Measurements from ENCODE around the gene SHISA6. TPM values are rescaled to one million over a fixed set of nuclear protein-coding genes. Genes with fewer than 3 reads are reported as not detected.

SHISA6 gene
- total and polyA plus RNA-seq, 2 donors (not counting 1 experiment from before 2014, with no cell fraction given): not detected

GRCh38 chr17:11487469-11487868 lies 246.5 kb downstream of the SHISA6 start:
- no peak overlapping the region for H2AFZ ChIP-seq (ENCODE audit: insufficient read depth, low read depth, low read length, poor library complexity, severe bottlenecking)
- DNase-seq (no peak), ATAC-seq (ENCODE audit: low read depth) (no peak)
- no peaks in the 10 kb centered on the region for H4K20me1 ChIP-seq (ENCODE audit: control insufficient read depth, insufficient read depth, low read length, poor library complexity, severe bottlenecking)
- H3K9ac ChIP-seq (ENCODE audit: low read length): no peak overlapping the region
- no peak overlapping the region for H3K4me3 ChIP-seq (ENCODE audit: control extremely low read depth in 1 of 5, extremely low read depth in 1 of 5, insufficient read depth in 1 of 5, low read depth in 2 of 5, low read length in 4 of 5)
- H3K27ac ChIP-seq (ENCODE audit: low read length in 2 of 2): no peak overlapping the region
- no peaks in the 10 kb centered on the region for H3K4me1 ChIP-seq (ENCODE audit: control insufficient read depth in 2 of 2, insufficient read depth in 2 of 2, low read length in 2 of 2)
- 100% methylated on average over 1 of the region's 2 CpGs for WGBS (ENCODE audit: insufficient coverage)
- Mint-ChIP-seq H3K9me3 (ENCODE audit: insufficient read depth) (no peaks in the 10 kb centered on the region), H3K4me1 (no peaks in the 10 kb centered on the region), H3K27ac (no peak overlapping the region), H3K4me3 (no peak overlapping the region), H3K27me3 (no peaks in the 10 kb centered on the region)
- ChIA-PET POLR2A (no interaction called here), CTCF (no interaction called here)
- H3K9me3 ChIP-seq (ENCODE audit: control extremely low read depth in 1 of 3, control insufficient read depth in 2 of 3, insufficient read depth in 1 of 3, low read length in 2 of 3): peaks cover 0 to 15% (median 0%) of the 10 kb centered on the region in 3 donors
- H3K36me3 ChIP-seq (replicated peaks in 1 of 2; ENCODE audit: control extremely low read depth in 1 of 2, control insufficient read depth in 1 of 2, extremely low read depth in 1 of 2, insufficient read depth in 2 of 2, low read length in 1 of 2): no peaks in the 10 kb centered on the region
- no peaks in the 10 kb centered on the region for H3K79me2 ChIP-seq (ENCODE audit: control insufficient read depth, insufficient read depth, low read length)
- intact Hi-C loops (cut with micrococcal nuclease): no loop called here
- no peak overlapping the region for H3K4me2 ChIP-seq (replicated peaks; ENCODE audit: low read depth, low read length, poor library complexity, severe bottlenecking)
- TF ChIP-seq CTCF (IDR thresholded peaks at IDR 0.05) (no peak), EZH2 (IDR thresholded peaks at IDR 0.05; ENCODE audit: borderline replicate concordance, insufficient read depth, low read depth, low read length, poor library complexity, severe bottlenecking) (no peak)
- H3K27me3 ChIP-seq (replicated peaks in 1 of 4; ENCODE audit: control extremely low read depth in 1 of 4, control insufficient read depth in 3 of 4, insufficient read depth in 4 of 4, low read length in 3 of 4): no peaks in the 10 kb centered on the region

- Histone ChIP-seq H3K79me2 (ENCODE audit: control insufficient read depth, insufficient read depth, low read length) (no peaks in the 10 kb centered on the region), H3K36me3 (replicated peaks in 1 of 2; ENCODE audit: control extremely low read depth in 1 of 2, control insufficient read depth in 1 of 2, extremely low read depth in 1 of 2, insufficient read depth in 2 of 2, low read length in 1 of 2) (no peaks in the 10 kb centered on the region), H3K27ac (ENCODE audit: low read length in 2 of 2) (no peak overlapping the region), H2AFZ (ENCODE audit: insufficient read depth, low read depth, low read length, poor library complexity, severe bottlenecking) (no peak overlapping the region), H3K4me2 (replicated peaks; ENCODE audit: low read depth, low read length, poor library complexity, severe bottlenecking) (no peak overlapping the region), H3K4me1 (ENCODE audit: control insufficient read depth in 2 of 2, insufficient read depth in 2 of 2, low read length in 2 of 2) (no peaks in the 10 kb centered on the region), H3K9me3 (ENCODE audit: control extremely low read depth in 1 of 3, control insufficient read depth in 2 of 3, insufficient read depth in 1 of 3, low read length in 2 of 3) (peaks cover 0 to 17% (median 0%) of the 10 kb centered on the region in 3 donors), H3K27me3 (replicated peaks in 1 of 4; ENCODE audit: control extremely low read depth in 1 of 4, control insufficient read depth in 3 of 4, insufficient read depth in 4 of 4, low read length in 3 of 4) (no peaks in the 10 kb centered on the region), H4K20me1 (ENCODE audit: control insufficient read depth, insufficient read depth, low read length, poor library complexity, severe bottlenecking) (no peaks in the 10 kb centered on the region), H3K4me3 (ENCODE audit: control extremely low read depth in 1 of 5, extremely low read depth in 1 of 5, insufficient read depth in 1 of 5, low read depth in 2 of 5, low read length in 4 of 5) (no peak overlapping the region), H3K9ac (ENCODE audit: low read length) (no peak overlapping the region)
- CTCF ChIA-PET: no interaction called here
- TF ChIP-seq CTCF (IDR thresholded peaks at IDR 0.05) (no peak), EZH2 (IDR thresholded peaks at IDR 0.05; ENCODE audit: borderline replicate concordance, insufficient read depth, low read depth, low read length, poor library complexity, severe bottlenecking) (no peak)
- no peak for ATAC-seq (ENCODE audit: low read depth)
- POLR2A ChIA-PET: no interaction called here
- no peak overlapping the region for H3K27ac Mint-ChIP-seq
- H3K4me1 Mint-ChIP-seq: no peaks in the 10 kb centered on the region
- intact Hi-C loops (cut with micrococcal nuclease): no loop called here
- H3K9me3 Mint-ChIP-seq (ENCODE audit: insufficient read depth): no peaks in the 10 kb centered on the region
- H3K4me3 Mint-ChIP-seq: no peak overlapping the region
- 93% methylated on average over 3 of the region's 3 CpGs for WGBS (ENCODE audit: insufficient coverage)
- no peak for DNase-seq
- no peaks in the 10 kb centered on the region for H3K27me3 Mint-ChIP-seq
Measured at GRCh38 chr17:11488407-11488806, 247.4 kb downstream of the SHISA6 start.

Data from B cell (primary cell).